Lower leg skin (tissue), 4 donors: ENCODE results near the gene CENPP. TPM values are rescaled to one million over a fixed set of nuclear protein-coding genes. Genes with fewer than 3 reads are reported as not detected.

Experiments used
- DNase-seq, 2 donors: peaks; one replicate each; pipeline ENCODE4 v3.0.0-alpha.2; 2019; ENCODE audit warnings: low spot score in 2 of 2
- H3K4me3 ChIP-seq: fragments of 200-600 bp; sonication (generic); 2 replicates; pipeline ENCODE4 v1.5.1; 2017; ENCODE audit warnings: mild to moderate bottlenecking, low read depth; ENCODE audit not compliant: poor library complexity, severe bottlenecking
- POLR2A ChIP-seq, 2 donors: fragments of 450-650 bp; IDR thresholded peaks; one replicate each; pipeline ENCODE4 v1.6.1; 2016 to 2017; ENCODE audit warnings: antibody characterized with exemption in 2 of 2, mild to moderate bottlenecking in 1 of 2, moderate library complexity in 1 of 2
- WGBS, 2 donors: methylation state at CpG; one replicate each; pipeline ENCODE4 v1.1.5; 2018; 5-methylcytosine and 5-hydroxymethylcytosine counted together
- intact Hi-C: fragments of 100-400 bp; cut with DNase I; formaldehyde crosslinking; loops from one replicate; pipeline ENCODE4 v1.15.0; 2023; ENCODE audit warnings: low total_unique reads
- microRNA-seq, 2 donors: library from miRNA; unstranded; fragments of <30 nt; microRNA quantifications; one replicate each; pipeline ENCODE4, GENCODE V29; 2016; ENCODE audit warnings: borderline replicate concordance in 2 of 2, borderline number of aligned reads in 1 of 2
- total RNA-seq, 4 donors: library from RNA; depleted of rRNA; stranded (reverse); fragments of >200 nt; gene quantifications; one replicate each; pipeline ENCODE4 v1.1.0, GENCODE V29; 2016
- TF ChIP-seq, protein P1 (sequence below), 3 donors: fragments of 450-650 bp; IDR thresholded peaks; one replicate each; pipeline ENCODE4 v1.5.1; 2016; ENCODE audit warnings: antibody characterized with exemption in 3 of 3, mild to moderate bottlenecking in 3 of 3, moderate library complexity in 2 of 3

Gene CENPP
- total RNA-seq, 4 donors from 2014 or later: 7.8 to 28.8 (median 12.2) TPM

DNA sequence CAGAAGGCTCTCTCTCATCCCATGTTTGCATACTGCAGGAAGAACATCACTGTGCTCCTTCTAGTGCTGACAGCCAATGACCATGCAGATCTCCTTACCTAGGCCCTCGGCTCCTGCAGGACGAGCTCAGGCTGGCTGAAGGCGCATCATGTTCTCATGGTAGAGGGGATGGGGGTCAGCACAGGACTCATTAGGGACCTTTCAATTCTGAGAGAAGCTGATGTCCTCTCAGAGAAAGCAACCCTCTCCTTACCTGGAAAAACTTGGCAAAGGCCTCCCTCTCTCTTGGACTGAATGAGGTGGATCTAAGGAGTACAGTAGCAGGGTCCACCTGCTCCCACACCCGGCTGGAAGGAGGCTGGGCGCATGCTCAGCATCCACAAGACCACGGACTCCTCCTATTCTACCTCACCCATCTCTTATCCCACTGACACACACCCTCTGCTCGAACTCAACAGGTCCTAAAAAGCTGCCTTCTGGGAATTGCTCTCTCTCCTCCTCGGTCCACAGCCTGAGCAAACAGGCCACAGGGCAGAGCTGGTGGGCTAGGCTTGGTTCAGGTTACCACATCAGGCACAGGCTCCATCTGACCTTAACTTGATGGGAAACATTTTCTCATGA is 341.3 kb downstream of the CENPP start:
- 66 to 80% methylated on average over 8 of the region's 8 CpGs for WGBS, 2 donors
- peak in 1 of 2 donors; percentile 82 for DNase-seq
- H3K4me3 ChIP-seq: no peak overlapping the region
- intact Hi-C loops: no loop called here
- TF ChIP-seq, protein P1, sequence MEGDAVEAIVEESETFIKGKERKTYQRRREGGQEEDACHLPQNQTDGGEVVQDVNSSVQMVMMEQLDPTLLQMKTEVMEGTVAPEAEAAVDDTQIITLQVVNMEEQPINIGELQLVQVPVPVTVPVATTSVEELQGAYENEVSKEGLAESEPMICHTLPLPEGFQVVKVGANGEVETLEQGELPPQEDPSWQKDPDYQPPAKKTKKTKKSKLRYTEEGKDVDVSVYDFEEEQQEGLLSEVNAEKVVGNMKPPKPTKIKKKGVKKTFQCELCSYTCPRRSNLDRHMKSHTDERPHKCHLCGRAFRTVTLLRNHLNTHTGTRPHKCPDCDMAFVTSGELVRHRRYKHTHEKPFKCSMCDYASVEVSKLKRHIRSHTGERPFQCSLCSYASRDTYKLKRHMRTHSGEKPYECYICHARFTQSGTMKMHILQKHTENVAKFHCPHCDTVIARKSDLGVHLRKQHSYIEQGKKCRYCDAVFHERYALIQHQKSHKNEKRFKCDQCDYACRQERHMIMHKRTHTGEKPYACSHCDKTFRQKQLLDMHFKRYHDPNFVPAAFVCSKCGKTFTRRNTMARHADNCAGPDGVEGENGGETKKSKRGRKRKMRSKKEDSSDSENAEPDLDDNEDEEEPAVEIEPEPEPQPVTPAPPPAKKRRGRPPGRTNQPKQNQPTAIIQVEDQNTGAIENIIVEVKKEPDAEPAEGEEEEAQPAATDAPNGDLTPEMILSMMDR (IDR thresholded peaks at IDR 0.05): no peak
- no peak for TF ChIP-seq POLR2A (IDR thresholded peaks at IDR 0.05)

DNA sequence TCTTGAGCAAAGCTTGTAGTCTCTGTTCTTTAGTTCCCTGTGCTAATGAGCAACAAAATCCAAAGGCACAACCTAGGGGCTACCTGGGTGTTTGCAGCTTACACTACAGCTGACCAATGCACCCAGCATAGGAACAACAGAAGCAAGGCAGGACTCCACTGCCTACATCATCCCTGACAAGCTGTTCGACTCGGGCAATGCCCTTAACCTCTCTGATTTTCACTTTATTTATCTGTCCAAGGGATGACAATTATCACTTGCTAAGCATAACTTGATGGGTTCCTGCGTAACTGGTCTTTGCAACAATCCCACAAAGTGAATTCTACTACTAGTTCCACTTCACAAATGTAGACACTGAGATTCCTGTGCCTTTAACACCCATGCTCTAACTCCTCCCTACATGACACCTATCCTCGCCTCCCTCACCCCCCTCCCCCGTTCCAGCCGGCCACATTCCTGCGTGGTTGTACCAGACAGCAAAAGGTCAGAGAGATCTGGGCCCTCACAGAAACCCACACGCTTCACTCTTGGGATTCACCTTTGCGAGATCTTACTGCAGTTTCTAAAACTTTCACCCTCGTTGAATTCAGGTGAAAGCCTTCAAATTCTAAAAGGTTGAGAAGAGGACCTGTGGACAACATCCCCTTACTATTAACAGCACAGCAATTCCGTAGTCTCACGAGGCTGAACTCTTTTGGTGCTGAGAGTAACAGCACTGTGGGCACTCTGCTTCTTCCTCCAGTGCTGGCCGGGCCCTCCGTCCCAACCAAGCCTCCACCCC is 343.2 kb downstream of the CENPP start:
- intact Hi-C loops: no loop called here
- H3K4me3 ChIP-seq: peak overlapping the region; percentile 55
- DNase-seq: peak in 1 of 2 donors; percentile 88
- 14% methylated on average over 14 of the region's 14 CpGs for WGBS, 2 donors
- TF ChIP-seq, protein P1 (IDR thresholded peaks at IDR 0.05): no peak
- no peak for TF ChIP-seq POLR2A (IDR thresholded peaks at IDR 0.05)

DNA sequence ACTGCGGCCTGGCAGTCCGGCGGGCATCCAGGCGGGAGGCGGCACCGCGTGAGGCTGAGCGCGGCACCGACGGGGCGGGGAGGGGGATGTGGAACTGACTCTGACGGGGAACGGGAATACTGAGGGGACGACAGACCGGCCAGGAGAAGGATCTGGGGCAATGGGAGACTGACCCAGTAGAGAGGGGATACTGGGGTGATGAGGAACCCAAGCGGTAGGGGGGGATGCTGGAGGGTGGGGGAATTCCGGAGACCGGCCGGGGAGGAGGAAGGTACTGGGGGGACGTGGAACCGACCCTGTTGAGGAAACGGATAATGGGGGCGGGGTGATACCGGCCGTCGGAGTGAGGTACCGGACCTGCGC is 343.8 kb downstream of the CENPP start:
- TF ChIP-seq POLR2A (IDR thresholded peaks at IDR 0.05): no peak
- TF ChIP-seq, protein P1 (IDR thresholded peaks at IDR 0.05): no peak
- H3K4me3 ChIP-seq: peak overlapping the region; percentile 55
- peak in 1 of 2 donors; percentile 88 for DNase-seq
- WGBS, 2 donors: 0 to 1% methylated on average over 29 of the region's 29 CpGs
- intact Hi-C loops: no loop called here

Small RNA genes lying within 50 kb of the gene (microRNA-seq; reads per million reads assigned to microRNA genes)
- gene MIR3651 (0.57 to 0.68 reads per million in 2 donors), gene MIR4670 (0 reads per million in 2 donors)

Other genes with a start within 250 kb of the CENPP start
- gene SPTLC1, start 210.5 kb upstream of the CENPP start, total RNA-seq: 10 to 100 TPM; 80.5 to 99.6 (median 95.6) TPM
- gene IARS1, start 32.3 kb upstream of the CENPP start, total RNA-seq: 10 to 100 TPM; 39.3 to 54.9 (median 46.7) TPM
- gene NOL8, start 603 bp upstream of the CENPP start, total RNA-seq: 10 to 100 TPM; 20.4 to 40.8 (median 21.9) TPM
- gene OGN, start 78.6 kb downstream of the CENPP start, total RNA-seq: 1 to 10 TPM in 2 of 4 donors, under 1 TPM in 2; 0.27 to 1.8 (median 0.88) TPM
- gene OMD, start 98.5 kb downstream of the CENPP start, total RNA-seq: 10 to 100 TPM in 1 of 4 donors, 1 to 10 TPM in 3; 2.3 to 14.0 (median 4.9) TPM
- gene ASPN, start 156.6 kb downstream of the CENPP start, total RNA-seq: 1 to 10 TPM; 3.0 to 9.1 (median 5.7) TPM
- 10 to 100 TPM in 1 of 4 donors, 1 to 10 TPM in 3; 2.4 to 10.1 (median 3.8) TPM for gene ECM2, start 210.0 kb downstream of the CENPP start, total RNA-seq